H1 (cell line): ENCODE measurements around the gene ARMS2. TPM values are rescaled to one million over a fixed set of nuclear protein-coding genes. Genes with fewer than 3 reads are reported as not detected.
A peak's percentile ranks its signal among the peaks of the same experiment; 100 is the strongest.

Experiments
- CTCF ChIA-PET: fragments of 300-600 bp; sonication (Branson Sonifier 250); formaldehyde crosslinking; loops from one replicate; lab custom pipeline; 2021; ENCODE audit not compliant: partially characterized antibody; lab: Charles Lee
- POLR2A ChIA-PET: fragments of 300-600 bp; sonication (Branson Sonifier 250); formaldehyde crosslinking; loops from one replicate; lab custom pipeline; 2021; ENCODE audit warnings: inconsistent platforms; ENCODE audit not compliant: partially characterized antibody; lab: Charles Lee
- DNase-seq, 2 experiments: peaks; one replicate each; pipeline versions ENCODE4 v3.0.0 to v3.0.0-alpha.2; 2010 to 2022; ENCODE audit warnings: low spot score in 2 of 2, low read depth in 1 of 2, mixed read lengths in 1 of 2
- FAIRE-seq: peaks from 2 replicates; lab custom pipeline; 2011; peaks lifted over from hg19 to GRCh38; lab: Jason Lieb, UNC
- H2AFZ ChIP-seq: 2 replicates; pipeline ENCODE4 v1.8.1; 2012; ENCODE audit warnings: low read length, inconsistent platforms
- H2AK5ac ChIP-seq: 2 replicates; pipeline ENCODE4 v1.6.1; 2013; ENCODE audit warnings: low read depth, low read length
- H2BK120ac ChIP-seq: replicated peaks from 2 replicates; pipeline ENCODE3; 2013; ENCODE audit warnings: low read depth, low read length, inconsistent platforms
- H2BK12ac ChIP-seq: 2 replicates; pipeline ENCODE4 v1.6.1; 2013; ENCODE audit warnings: low read depth, low read length
- H2BK15ac ChIP-seq: 2 replicates; pipeline ENCODE4 v1.6.1; 2013; ENCODE audit warnings: low read length
- H2BK20ac ChIP-seq: 2 replicates; pipeline ENCODE4 v1.6.1; 2013; ENCODE audit warnings: low read length
- H2BK5ac ChIP-seq: 2 replicates; pipeline ENCODE4 v1.6.1; 2013; ENCODE audit warnings: low read depth, low read length
- H3K14ac ChIP-seq: 2 replicates; pipeline ENCODE4 v1.6.1; 2013; ENCODE audit warnings: inconsistent platforms; ENCODE audit not compliant: insufficient read length
- H3K18ac ChIP-seq: 2 replicates; pipeline ENCODE4 v1.6.1; 2013; ENCODE audit warnings: low read length; ENCODE audit errors: extremely low read depth
- H3K23ac ChIP-seq: 2 replicates; pipeline ENCODE4 v1.6.1; 2013; ENCODE audit warnings: inconsistent platforms; ENCODE audit not compliant: insufficient read length
- H3K23me2 ChIP-seq: 2 replicates; pipeline ENCODE4 v1.6.1; 2013; ENCODE audit warnings: low read depth, low read length
- H3K27ac ChIP-seq: 2 replicates; pipeline ENCODE4 v1.6.1; 2011; ENCODE audit warnings: low read depth, low read length, inconsistent platforms
- H3K27me3 ChIP-seq, 4 experiments: replicated peaks in 1 of 4; 1 replicate in 1 of 4; 2 replicates in 3 of 4; pipeline versions ENCODE4 v1.6.1 to v1.8.1; 2011 to 2013; ENCODE audit warnings: low read length in 3 of 4, mild to moderate bottlenecking in 3 of 4, inconsistent platforms in 2 of 4, mixed read lengths in 2 of 4, moderate library complexity in 1 of 4; ENCODE audit not compliant: control insufficient read depth in 3 of 4, insufficient read depth in 3 of 4; ENCODE audit errors: extremely low read depth in 1 of 4
- H3K36me3 ChIP-seq, 4 experiments: 2 replicates each; pipeline versions ENCODE4 v1.6.1 to v1.8.1; 2011 to 2013; ENCODE audit warnings: mild to moderate bottlenecking in 4 of 4, low read length in 3 of 4, moderate library complexity in 2 of 4, control low read depth in 1 of 4, inconsistent platforms in 1 of 4; ENCODE audit not compliant: insufficient read depth in 4 of 4, control insufficient read depth in 2 of 4
- H3K4ac ChIP-seq: replicated peaks from 2 replicates; pipeline ENCODE3; 2013; ENCODE audit warnings: low read length, low read depth, mixed read lengths, inconsistent platforms; ENCODE audit not compliant: insufficient read length
- H3K4me1 ChIP-seq, 4 experiments: replicated peaks in 1 of 4; 1 replicate in 1 of 4; 2 replicates in 3 of 4; pipeline versions ENCODE4 v1.6.1 to v1.8.1; 2011 to 2013; ENCODE audit warnings: low read length in 3 of 4, inconsistent platforms in 2 of 4, mixed read lengths in 1 of 4; ENCODE audit not compliant: insufficient read depth in 4 of 4, control insufficient read depth in 3 of 4
- H3K4me2 ChIP-seq, 2 experiments: 2 replicates each; pipeline versions ENCODE4 v1.6.1 to v1.8.1; 2011 to 2013; ENCODE audit warnings: low read depth in 2 of 2, low read length in 2 of 2, control low read depth in 1 of 2, inconsistent platforms in 1 of 2, mild to moderate bottlenecking in 1 of 2; ENCODE audit not compliant: insufficient read depth in 1 of 2
- H3K4me3 ChIP-seq, 4 experiments: fragments of 200-600, 300-600 bp in 1 of 4; sonication (generic), shearing (Covaris generic), sonication (Bioruptor Twin) in 1 of 4; 2 replicates each; pipeline versions ENCODE4 v1.5.1 to v1.8.1; 2011 to 2016; ENCODE audit warnings: low read length in 4 of 4, low read depth in 3 of 4, control low read depth in 2 of 4, inconsistent platforms in 2 of 4, mild to moderate bottlenecking in 2 of 4, mixed read lengths in 1 of 4, moderate library complexity in 1 of 4; ENCODE audit not compliant: insufficient read depth in 2 of 4; ENCODE audit errors: extremely low read depth in 1 of 4
- H3K56ac ChIP-seq: replicated peaks from 2 replicates; pipeline ENCODE3; 2013; ENCODE audit warnings: low read depth, mild to moderate bottlenecking, mixed read lengths, low read length, inconsistent platforms; ENCODE audit not compliant: insufficient read length
- H3K79me1 ChIP-seq: 2 replicates; pipeline ENCODE4 v1.6.1; 2013; ENCODE audit warnings: low read depth, low read length, control low read depth
- H3K79me2 ChIP-seq, 2 experiments: 2 replicates each; pipeline versions ENCODE4 v1.6.1 to v1.8.1; 2012 to 2013; ENCODE audit warnings: low read length in 2 of 2, mild to moderate bottlenecking in 2 of 2, inconsistent platforms in 1 of 2; ENCODE audit not compliant: insufficient read depth in 2 of 2, control insufficient read depth in 1 of 2
- H3K9ac ChIP-seq, 4 experiments: replicated peaks in 1 of 4; 1 replicate in 1 of 4; 2 replicates in 3 of 4; pipeline versions ENCODE4 v1.6.1 to v1.8.1; 2011 to 2013; ENCODE audit warnings: low read depth in 3 of 4, low read length in 3 of 4, control low read depth in 2 of 4, mild to moderate bottlenecking in 2 of 4, moderate library complexity in 2 of 4, inconsistent platforms in 1 of 4; ENCODE audit errors: extremely low read depth in 1 of 4
- H3K9me3 ChIP-seq, 2 experiments: 2 replicates each; pipeline versions ENCODE4 v1.6.1 to v1.8.1; 2012 to 2013; ENCODE audit warnings: mild to moderate bottlenecking in 2 of 2, moderate library complexity in 2 of 2, control low read depth in 1 of 2, inconsistent platforms in 1 of 2, low read depth in 1 of 2, low read length in 1 of 2, mixed read lengths in 1 of 2; ENCODE audit not compliant: insufficient read depth in 2 of 2
- H4K20me1 ChIP-seq, 2 experiments: replicated peaks in 1 of 2; 2 replicates each; pipeline versions ENCODE3 to v1.8.1; 2011 to 2013; ENCODE audit warnings: inconsistent platforms in 2 of 2, low read length in 2 of 2, mild to moderate bottlenecking in 1 of 2; ENCODE audit not compliant: insufficient read depth in 2 of 2, control insufficient read depth in 1 of 2
- H4K5ac ChIP-seq: 2 replicates; pipeline ENCODE4 v1.6.1; 2013; ENCODE audit warnings: low read length, low read depth, mixed read lengths, inconsistent platforms; ENCODE audit not compliant: insufficient read length
- H4K8ac ChIP-seq: 2 replicates; pipeline ENCODE4 v1.8.0; 2013; ENCODE audit warnings: mild to moderate bottlenecking, moderate library complexity, low read length, inconsistent platforms; ENCODE audit not compliant: insufficient read depth; ENCODE audit errors: extremely low read depth
- H4K91ac ChIP-seq: replicated peaks from 2 replicates; pipeline ENCODE3; 2013; ENCODE audit warnings: low read length, mixed read lengths, inconsistent platforms; ENCODE audit not compliant: insufficient read length
- BACH1 ChIP-seq: IDR thresholded peaks from 2 replicates; pipeline ENCODE4 v1.6.1; 2012; ENCODE audit warnings: low read length, improper control_type of control experiment
- BCL11A ChIP-seq, 2 experiments: IDR thresholded peaks; one replicate each; pipeline ENCODE4 v1.6.1; 2011; ENCODE audit warnings: low read depth in 2 of 2, low read length in 2 of 2, mild to moderate bottlenecking in 2 of 2
- CHD1 ChIP-seq: IDR thresholded peaks from 2 replicates; pipeline ENCODE4 v1.6.1; 2012; ENCODE audit warnings: low read depth, low read length, improper control_type of control experiment
- KDM1A ChIP-seq: fragments of 200-600, 300-600 bp; sonication (generic); IDR thresholded peaks from 2 replicates; pipeline ENCODE4 v1.7.1; 2016; ENCODE audit warnings: mild to moderate bottlenecking, low read length, borderline replicate concordance
- MAFK ChIP-seq: IDR thresholded peaks from 2 replicates; pipeline ENCODE4 v1.6.1; 2012; ENCODE audit warnings: low read depth, mild to moderate bottlenecking, improper control_type of control experiment, low read length
- RFX5 ChIP-seq: IDR thresholded peaks from 2 replicates; pipeline ENCODE4 v1.6.1; 2011; ENCODE audit warnings: low read depth, low read length, improper control_type of control experiment, borderline replicate concordance
- SP1 ChIP-seq: IDR thresholded peaks from 2 replicates; pipeline ENCODE4 v1.6.1; 2011; ENCODE audit warnings: low read depth, low read length
- SP2 ChIP-seq: IDR thresholded peaks from 2 replicates; pipeline ENCODE4 v1.6.1; 2012; ENCODE audit warnings: mild to moderate bottlenecking, low read length, inconsistent platforms
- YY1 ChIP-seq: IDR thresholded peaks from 2 replicates; pipeline ENCODE4 v1.6.1; 2011; ENCODE audit warnings: low read depth, mild to moderate bottlenecking, low read length
- WGBS, 2 experiments: shearing (Covaris generic) in 1 of 2; methylation state at CpG; one replicate each; pipeline versions ENCODE4 v1.1.6 to v1.1.7; 2013 to 2015; ENCODE audit warnings: low lambda C conversion rate in 2 of 2, mixed read lengths in 2 of 2, inconsistent platforms in 1 of 2, low coverage in 1 of 2, missing lambda C conversion rate in 1 of 2; ENCODE audit not compliant: insufficient replicate concordance in 2 of 2, insufficient coverage in 1 of 2, insufficient read length in 1 of 2; ENCODE audit errors: extremely low coverage in 1 of 2, missing lambda C conversion rate in 1 of 2; 5-methylcytosine and 5-hydroxymethylcytosine counted together
- polyA plus RNA-seq, 7 experiments: library from polyadenylated mRNA; depleted of rRNA in 3 of 7; stranded (reverse) in 5 of 7; unstranded in 2 of 7; fragments of >200 nt in 5 of 7; fragments of 200-250 nt in 2 of 7; gene quantifications; 1 replicate in 5 of 7; 2 replicates in 1 of 7; 4 replicates in 1 of 7; pipeline versions ENCODE4 v1.2.1 to v1.2.3, GENCODE V29; 2011 to 2013; ENCODE audit warnings: missing spikeins in 2 of 7, mixed read lengths in 2 of 7
- total RNA-seq: library from RNA; stranded (reverse); fragmentation: NEBNext Ultra II Directional; extraction: Animal tissue kit (Norgen Biotek cat#: 25700); gene quantifications from 2 replicates; pipeline ENCODE4 v1.2.1, GENCODE V29; 2021
- TF ChIP-seq, protein P1 (sequence below): IDR thresholded peaks from 2 replicates; pipeline ENCODE4 v1.6.1; 2011; ENCODE audit warnings: low read depth, mild to moderate bottlenecking, low read length; ENCODE audit not compliant: insufficient read depth

The ARMS2 gene
- total and polyA plus RNA-seq, 2 of the 8 experiments (the other 6 are each of a cell fraction or from before 2014, with no cell fraction given) = not detected

DNA sequence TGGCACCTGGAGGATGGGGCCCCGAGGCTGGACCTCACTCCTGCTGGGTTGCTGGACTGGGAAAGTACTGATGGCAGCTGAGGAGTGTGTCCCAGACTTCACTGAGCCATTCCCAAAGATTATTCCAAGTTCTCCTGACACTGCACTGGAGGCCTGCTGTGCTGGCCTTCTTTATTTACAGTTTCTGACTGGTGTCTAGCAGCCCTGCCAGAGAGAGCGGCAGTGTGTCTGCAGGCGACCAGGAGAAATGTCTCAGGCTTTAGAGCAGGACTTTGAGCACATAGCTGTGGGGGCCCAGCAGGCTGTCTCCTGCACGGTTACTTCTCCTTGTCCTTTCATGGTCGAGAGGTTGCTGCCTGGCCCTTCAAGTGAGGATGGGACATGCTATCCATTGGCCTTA lies 23.0 kb downstream of the ARMS2 start:
- no peaks in the 10 kb centered on the region for H4K20me1 ChIP-seq
- no peak overlapping the region for H4K5ac ChIP-seq
- H4K8ac ChIP-seq = no peak overlapping the region
- H3K27ac ChIP-seq = no peak overlapping the region
- POLR2A ChIA-PET = no interaction called here
- CTCF ChIA-PET = interaction anchor here (0.8 to 2.1 kb wide), 3 partner anchors 9 to 89 kb away, joined by 3 to 5 read pairs (median 3); no protein-coding TSS in a partner anchor
- no peak overlapping the region for H3K23ac ChIP-seq
- peaks cover 0 to 5% of the 10 kb centered on the region in 2 experiments; a peak in 1 of 4 replicates for H3K9me3 ChIP-seq
- H2BK20ac ChIP-seq = no peak overlapping the region
- H3K23me2 ChIP-seq = no peaks in the 10 kb centered on the region
- no peak overlapping the region for H3K4me2 ChIP-seq
- peak overlapping the region; percentile 28 for H3K18ac ChIP-seq
- no peak overlapping the region for H3K4ac ChIP-seq
- H3K79me1 ChIP-seq = no peaks in the 10 kb centered on the region
- H2BK120ac ChIP-seq = no peak overlapping the region
- DNase-seq (no peak), FAIRE-seq (no peak)
- no peak overlapping the region for H2AFZ ChIP-seq
- H3K79me2 ChIP-seq = no peaks in the 10 kb centered on the region
- WGBS, 2 experiments = 88% methylated on average over 5 of the region's 5 CpGs; no CpG with 5 or more reads in 1 of the 2 experiments
- H3K9ac ChIP-seq = no peak overlapping the region
- H3K56ac ChIP-seq = no peak overlapping the region
- peaks cover 7 to 28% (median 17%) of the 10 kb centered on the region in 4 experiments for H3K4me1 ChIP-seq
- H3K14ac ChIP-seq = no peak overlapping the region
- no peak overlapping the region for H2BK15ac ChIP-seq
- H3K27me3 ChIP-seq = no peaks in the 10 kb centered on the region
- no peak overlapping the region for H4K91ac ChIP-seq
- peak overlapping the region; percentile 15; the same call in 1 of the 2 replicates for H2AK5ac ChIP-seq
- H2BK5ac ChIP-seq = no peak overlapping the region
- no peak overlapping the region for H3K4me3 ChIP-seq
- peak overlapping the region; percentile 75; the same call in 1 of the 2 replicates for H2BK12ac ChIP-seq
- no peaks in the 10 kb centered on the region for H3K36me3 ChIP-seq
- TF ChIP-seq SP2 = no peak
- no peak for TF ChIP-seq YY1
- no peak for TF ChIP-seq KDM1A
- TF ChIP-seq RFX5 = no peak
- no peak for TF ChIP-seq MAFK
- TF ChIP-seq, protein P1, sequence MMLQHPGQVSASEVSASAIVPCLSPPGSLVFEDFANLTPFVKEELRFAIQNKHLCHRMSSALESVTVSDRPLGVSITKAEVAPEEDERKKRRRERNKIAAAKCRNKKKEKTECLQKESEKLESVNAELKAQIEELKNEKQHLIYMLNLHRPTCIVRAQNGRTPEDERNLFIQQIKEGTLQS = no peak
- no peak for TF ChIP-seq CHD1
- no peak for TF ChIP-seq BCL11A (IDR thresholded peaks at IDR 0.05; ENCODE audit: low read depth in 2 of 2, low read length in 2 of 2)
- no peak for TF ChIP-seq SP1
- TF ChIP-seq BACH1 = no peak
